ENCODE measurements around the gene GPSM1.

- TF ChIP-seq, protein P1, sequence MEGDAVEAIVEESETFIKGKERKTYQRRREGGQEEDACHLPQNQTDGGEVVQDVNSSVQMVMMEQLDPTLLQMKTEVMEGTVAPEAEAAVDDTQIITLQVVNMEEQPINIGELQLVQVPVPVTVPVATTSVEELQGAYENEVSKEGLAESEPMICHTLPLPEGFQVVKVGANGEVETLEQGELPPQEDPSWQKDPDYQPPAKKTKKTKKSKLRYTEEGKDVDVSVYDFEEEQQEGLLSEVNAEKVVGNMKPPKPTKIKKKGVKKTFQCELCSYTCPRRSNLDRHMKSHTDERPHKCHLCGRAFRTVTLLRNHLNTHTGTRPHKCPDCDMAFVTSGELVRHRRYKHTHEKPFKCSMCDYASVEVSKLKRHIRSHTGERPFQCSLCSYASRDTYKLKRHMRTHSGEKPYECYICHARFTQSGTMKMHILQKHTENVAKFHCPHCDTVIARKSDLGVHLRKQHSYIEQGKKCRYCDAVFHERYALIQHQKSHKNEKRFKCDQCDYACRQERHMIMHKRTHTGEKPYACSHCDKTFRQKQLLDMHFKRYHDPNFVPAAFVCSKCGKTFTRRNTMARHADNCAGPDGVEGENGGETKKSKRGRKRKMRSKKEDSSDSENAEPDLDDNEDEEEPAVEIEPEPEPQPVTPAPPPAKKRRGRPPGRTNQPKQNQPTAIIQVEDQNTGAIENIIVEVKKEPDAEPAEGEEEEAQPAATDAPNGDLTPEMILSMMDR (IDR thresholded peaks at IDR 0.05), result no peak
- TF ChIP-seq POLR2A (IDR thresholded peaks at IDR 0.05), result peak in 1 of 3 donors; percentile 32
Observed at GRCh38 chr9:136373300-136374182, 46.2 kb downstream of the GPSM1 start, which contains the start of gene CARD9.
